Lower leg skin (tissue), 3 donors: ENCODE results near the gene NOTCH1.

Experiments used
- POLR2A ChIP-seq, 2 donors: fragments of 450-650 bp; IDR thresholded peaks; one replicate each; pipeline ENCODE4 v1.6.1; 2016 to 2017; ENCODE audit warnings: antibody characterized with exemption in 2 of 2, mild to moderate bottlenecking in 1 of 2, moderate library complexity in 1 of 2
- TF ChIP-seq, protein P1 (sequence below), 3 donors: fragments of 450-650 bp; IDR thresholded peaks; one replicate each; pipeline ENCODE4 v1.5.1; 2016; ENCODE audit warnings: antibody characterized with exemption in 3 of 3, mild to moderate bottlenecking in 3 of 3, moderate library complexity in 2 of 3

DNA sequence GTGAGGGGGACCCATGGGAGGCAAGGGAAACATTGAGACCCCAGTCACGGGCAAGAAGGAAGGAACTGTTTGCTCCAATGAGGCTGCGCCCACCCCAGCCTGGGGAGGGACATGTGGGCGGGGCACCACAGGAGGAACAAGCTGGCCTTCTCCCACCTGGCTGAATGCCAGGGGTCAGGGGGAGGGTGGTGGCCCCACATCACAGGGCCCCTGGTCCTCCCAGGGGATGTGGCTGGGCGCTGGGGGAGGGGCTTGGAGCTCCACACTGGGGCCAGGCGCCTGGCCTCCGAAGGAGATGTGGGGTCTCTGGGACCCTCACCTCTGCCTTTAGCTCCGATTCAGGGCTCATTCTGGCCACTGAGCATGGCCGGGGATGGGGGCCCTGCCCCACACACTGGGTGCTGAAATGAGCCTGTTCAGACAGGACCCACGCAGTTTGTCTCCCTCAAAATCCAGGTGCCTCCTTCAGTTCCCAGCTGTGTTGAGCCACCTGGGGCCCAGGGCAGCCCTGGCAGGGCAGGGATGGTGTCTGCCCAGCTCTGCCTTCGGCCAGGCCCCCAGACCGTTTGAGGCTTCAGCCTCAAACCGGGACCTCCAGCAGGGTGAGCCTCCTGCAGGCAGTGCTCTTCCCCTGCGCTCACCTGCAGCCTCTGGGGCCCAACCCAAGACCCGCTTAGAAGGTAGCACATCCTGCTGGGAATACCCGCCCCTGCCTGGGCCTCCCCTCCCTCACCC lies 33.2 kb upstream of the NOTCH1 start:
- TF ChIP-seq, protein P1, sequence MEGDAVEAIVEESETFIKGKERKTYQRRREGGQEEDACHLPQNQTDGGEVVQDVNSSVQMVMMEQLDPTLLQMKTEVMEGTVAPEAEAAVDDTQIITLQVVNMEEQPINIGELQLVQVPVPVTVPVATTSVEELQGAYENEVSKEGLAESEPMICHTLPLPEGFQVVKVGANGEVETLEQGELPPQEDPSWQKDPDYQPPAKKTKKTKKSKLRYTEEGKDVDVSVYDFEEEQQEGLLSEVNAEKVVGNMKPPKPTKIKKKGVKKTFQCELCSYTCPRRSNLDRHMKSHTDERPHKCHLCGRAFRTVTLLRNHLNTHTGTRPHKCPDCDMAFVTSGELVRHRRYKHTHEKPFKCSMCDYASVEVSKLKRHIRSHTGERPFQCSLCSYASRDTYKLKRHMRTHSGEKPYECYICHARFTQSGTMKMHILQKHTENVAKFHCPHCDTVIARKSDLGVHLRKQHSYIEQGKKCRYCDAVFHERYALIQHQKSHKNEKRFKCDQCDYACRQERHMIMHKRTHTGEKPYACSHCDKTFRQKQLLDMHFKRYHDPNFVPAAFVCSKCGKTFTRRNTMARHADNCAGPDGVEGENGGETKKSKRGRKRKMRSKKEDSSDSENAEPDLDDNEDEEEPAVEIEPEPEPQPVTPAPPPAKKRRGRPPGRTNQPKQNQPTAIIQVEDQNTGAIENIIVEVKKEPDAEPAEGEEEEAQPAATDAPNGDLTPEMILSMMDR (IDR thresholded peaks at IDR 0.05), result no peak
- no peak for TF ChIP-seq POLR2A (IDR thresholded peaks at IDR 0.05)
